GM21825 (cell line): ENCODE data around the gene VPS26A.

Source experiments
- ATAC-seq: cut with Tn5 transposase; IDR thresholded peaks from one replicate; pipeline ENCODE4 v1.9.1; 2021; ENCODE audit warnings: mild to moderate bottlenecking, moderate library complexity; ENCODE audit not compliant: unreplicated experiment

VPS26A gene

GRCh38 chr10:69123747-69124562 lies at the start of gene VPS26A:
Gene VPS26A (plus strand): TSS chr10:69124178. CDS start chr10:69124278, 100 bp downstream.
- peak; percentile 87 for ATAC-seq

DNA sequence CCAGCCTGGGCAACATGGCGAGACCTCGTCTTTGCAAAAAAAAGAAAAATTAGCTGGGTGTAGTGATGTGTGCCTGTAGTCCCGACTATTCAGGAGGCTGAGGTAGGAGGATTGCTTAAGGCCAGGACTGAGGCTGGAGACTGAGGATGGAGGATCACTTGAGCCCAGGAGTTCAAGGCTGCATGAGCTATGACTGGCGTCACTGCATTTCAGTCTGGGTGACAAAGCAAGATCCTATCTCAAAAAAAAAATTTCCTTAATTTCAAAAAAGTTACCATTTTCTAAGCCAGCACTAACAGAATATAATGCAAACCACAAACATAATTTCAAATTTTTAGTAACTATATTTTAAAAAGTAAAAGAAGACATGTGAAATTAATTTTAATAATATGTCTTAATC lies 49.4 kb upstream of the VPS26A start:
- no peak for ATAC-seq

DNA sequence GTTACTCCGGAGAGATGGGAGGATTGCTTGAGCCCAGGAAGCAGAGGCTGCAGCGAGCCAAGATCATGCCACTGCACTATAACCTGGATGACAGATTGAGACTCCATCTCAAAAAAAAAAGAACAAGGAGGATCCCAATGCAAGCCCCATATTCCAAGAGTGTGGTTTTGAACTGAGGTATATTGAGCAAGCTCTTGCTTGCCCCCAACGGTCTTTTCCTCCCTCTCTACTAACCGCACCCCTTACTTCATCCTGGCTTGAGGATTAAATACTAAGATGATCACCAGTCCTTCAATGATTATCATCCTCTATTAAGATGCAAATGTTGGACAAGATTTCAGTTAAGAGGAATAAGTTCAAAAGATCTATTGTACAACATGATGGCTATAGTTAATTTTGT lies 48.5 kb upstream of the VPS26A start:
- ATAC-seq, result no peak

DNA sequence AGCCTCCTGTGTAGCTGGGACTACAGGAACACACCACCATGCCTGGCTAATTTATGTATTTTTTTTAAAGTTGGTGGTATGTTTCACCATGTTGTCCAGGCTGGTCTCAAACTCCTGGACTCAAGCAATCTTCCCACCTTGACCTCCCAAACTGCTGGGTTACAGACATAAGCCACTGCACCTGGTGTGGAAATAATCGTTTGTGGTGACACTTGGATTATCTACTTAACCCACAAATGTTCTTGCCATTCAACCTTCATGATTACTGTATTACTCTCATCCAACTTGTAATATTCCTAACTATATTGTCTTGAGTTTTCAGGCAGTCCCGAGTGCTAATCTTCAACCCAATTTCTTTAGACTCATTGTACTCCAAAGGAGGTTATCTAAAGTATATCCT lies 45.7 kb upstream of the VPS26A start:
- no peak for ATAC-seq

DNA sequence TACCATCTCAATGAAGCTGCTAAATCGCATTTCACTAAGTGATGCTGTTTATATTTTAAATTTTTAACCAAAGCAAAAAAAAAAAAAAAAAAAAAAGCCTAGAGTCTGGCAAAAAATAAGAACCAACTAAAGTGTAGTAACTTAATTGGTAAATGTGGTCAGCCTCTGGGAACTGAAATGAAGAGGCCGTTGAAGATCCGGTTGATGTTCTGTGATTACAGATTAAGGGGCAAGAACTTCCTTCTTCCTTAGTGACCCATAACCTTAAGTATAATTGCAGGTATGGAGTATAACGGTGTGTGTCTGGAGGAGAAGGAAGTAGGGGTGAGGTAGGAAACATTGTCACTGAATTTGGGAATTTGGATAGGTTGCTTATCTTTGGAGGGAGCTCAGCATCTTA lies 43.8 kb upstream of the VPS26A start:
- no peak for ATAC-seq

- no peak for ATAC-seq
Measured at GRCh38 chr10:69086001-69086509, 37.9 kb upstream of the VPS26A start.

- peak; percentile 51 for ATAC-seq
Measured at GRCh38 chr10:69087590-69088470, 36.1 kb upstream of the VPS26A start, which contains the start of gene SRGN. Gene SRGN (plus strand): TSS chr10:69088103. CDS start chr10:69088158, 55 bp downstream.

- ATAC-seq, result no peak
Measured at GRCh38 chr10:69088471-69088769, 35.6 kb upstream of the VPS26A start.

- ATAC-seq, result no peak
Measured at GRCh38 chr10:69088801-69089501, 35.0 kb upstream of the VPS26A start.

DNA sequence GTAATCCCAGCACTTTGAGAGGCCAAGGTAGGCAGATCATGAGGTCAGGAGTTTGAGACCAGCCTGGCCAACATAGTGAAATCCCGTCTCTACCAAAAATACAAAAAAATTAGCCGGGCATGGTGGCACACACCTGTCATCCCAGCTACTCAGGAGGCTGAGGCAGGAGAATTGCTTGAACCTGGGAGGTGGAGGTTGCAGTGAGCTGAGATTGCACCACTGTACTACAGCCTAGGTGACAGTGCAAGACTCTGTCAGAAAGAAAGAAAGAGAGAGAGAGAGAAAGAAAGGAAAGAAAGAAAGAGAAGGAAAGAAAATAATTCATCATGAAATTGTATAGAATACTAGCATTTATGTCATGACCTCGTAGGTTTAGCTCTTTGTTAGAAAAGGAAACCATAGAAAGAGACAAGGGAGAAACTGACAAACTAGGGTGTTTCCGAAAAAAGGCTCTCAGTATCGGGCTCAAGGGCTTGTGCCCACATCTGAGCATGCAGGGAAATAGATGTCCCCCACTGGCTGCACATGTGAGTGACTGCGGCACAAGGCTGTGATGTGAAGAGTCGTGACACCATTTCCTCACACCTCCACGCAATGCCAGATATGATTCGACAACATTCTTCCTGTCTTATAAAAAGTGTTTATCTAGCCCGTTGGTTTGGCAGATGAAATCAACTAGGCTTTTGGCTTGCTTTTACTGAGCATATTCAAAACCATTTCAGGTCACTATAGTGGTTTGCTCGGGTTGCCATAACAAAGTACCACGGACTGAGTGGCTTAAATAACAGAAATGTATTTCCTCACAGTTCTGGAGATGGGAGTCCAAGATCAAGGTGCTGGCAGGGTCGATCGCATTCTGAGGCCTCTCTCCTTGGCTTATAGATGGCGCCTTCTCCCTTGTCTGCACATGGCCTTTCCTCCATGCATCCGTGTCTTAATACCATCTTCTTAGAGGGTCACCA lies 34.1 kb upstream of the VPS26A start:
- ATAC-seq, result peak; percentile 43

DNA sequence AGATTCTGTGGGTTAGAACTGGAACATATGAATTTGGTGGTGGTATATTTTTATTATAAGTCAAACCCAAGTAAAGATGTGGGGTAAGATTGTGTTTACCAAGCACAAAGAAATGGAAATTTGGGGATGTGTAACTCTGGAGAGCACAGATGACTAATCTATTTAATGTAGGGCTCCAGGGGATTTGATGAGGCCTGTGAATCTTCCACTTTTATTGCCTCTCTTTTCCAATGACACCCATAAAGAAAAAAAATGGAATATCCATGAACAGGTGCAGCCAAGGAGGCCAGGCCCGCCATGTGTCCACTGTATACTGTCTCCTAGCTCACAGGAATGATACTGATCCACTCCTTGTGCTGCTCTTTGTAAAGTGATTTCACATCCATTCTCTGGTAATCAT lies 33.3 kb upstream of the VPS26A start:
- no peak for ATAC-seq

DNA sequence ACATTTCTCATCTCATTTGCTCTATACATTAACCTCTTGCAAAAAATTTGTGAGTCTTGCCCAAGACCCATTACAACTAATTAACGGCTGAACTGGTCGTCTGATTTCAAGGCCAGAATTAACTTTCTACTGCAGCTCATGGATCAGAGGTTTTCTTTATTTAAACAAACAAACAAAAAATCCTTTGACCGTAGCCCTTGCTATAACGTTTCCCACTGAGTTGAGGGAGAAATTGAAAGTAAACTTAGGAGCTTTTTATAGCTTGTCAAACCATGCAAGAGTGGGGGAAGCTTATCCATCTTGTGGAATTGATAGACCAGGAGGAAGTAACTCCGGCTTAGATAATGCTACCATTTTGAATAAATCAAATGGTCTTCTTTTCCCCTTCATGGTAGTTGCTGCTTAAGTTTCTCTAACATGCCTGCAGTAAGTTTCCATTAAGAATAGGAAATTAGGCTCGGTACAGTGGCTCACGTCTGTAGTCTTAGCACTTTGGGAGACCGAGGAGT lies 32.8 kb upstream of the VPS26A start:
- no peak for ATAC-seq

- no peak for ATAC-seq
Measured at GRCh38 chr10:69092959-69093850, 30.8 kb upstream of the VPS26A start.

DNA sequence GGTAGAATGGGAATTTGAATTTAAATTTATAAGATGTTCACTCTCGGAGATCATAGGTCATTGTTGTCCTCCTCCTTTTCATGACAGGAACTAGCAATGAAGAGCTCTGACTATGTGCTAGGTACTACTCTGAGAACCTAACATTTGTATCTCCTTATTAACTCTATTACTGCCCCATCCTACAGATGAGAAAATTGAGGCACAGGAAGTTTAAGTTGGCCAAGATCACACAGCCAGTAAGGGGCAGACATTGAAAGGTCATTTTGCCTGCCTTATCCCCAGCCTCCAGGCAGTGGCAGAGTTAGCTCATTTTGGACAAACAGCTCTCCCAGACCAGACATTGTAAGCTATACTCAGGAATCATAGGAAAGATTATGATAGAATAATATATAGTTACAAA lies 30.0 kb upstream of the VPS26A start:
- ATAC-seq, result no peak

DNA sequence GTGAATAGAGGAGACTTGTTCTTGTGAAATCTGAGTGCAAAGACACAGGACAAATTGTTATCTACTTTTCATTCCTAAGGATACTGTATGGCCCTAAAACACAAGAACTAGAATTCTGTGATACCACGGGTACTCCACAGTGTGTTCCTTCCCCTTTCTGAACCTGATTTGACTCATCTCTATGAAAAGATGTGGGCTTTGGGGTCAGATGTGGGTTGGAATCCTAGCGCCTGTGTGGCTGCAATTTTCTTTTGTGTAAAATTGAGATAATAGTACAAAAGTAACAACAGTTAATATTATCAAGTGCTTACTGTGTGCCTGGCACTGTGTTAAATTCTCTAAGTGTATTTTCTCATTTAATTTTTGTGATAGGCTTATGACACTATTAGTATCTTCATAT lies 27.9 kb upstream of the VPS26A start:
- no peak for ATAC-seq

DNA sequence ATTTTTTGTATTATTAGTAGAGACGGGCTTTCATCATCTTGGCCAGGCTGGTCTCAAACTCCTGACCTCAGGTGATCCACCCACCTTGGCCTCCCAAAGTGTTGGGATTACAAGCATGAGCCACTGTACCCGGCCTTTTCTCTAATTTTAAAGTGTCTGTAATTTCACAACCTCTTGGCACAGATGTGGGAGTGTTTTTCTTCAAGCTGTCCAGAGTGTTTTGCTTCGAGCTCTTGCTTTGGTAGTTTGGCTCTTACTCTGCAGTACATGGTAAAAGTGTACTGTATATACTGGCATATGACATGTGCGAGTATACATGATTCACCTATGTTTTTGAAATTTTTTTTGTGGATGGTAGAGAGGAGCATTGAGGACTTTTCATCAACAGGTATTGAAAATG lies 26.2 kb upstream of the VPS26A start:
- ATAC-seq, result no peak

DNA sequence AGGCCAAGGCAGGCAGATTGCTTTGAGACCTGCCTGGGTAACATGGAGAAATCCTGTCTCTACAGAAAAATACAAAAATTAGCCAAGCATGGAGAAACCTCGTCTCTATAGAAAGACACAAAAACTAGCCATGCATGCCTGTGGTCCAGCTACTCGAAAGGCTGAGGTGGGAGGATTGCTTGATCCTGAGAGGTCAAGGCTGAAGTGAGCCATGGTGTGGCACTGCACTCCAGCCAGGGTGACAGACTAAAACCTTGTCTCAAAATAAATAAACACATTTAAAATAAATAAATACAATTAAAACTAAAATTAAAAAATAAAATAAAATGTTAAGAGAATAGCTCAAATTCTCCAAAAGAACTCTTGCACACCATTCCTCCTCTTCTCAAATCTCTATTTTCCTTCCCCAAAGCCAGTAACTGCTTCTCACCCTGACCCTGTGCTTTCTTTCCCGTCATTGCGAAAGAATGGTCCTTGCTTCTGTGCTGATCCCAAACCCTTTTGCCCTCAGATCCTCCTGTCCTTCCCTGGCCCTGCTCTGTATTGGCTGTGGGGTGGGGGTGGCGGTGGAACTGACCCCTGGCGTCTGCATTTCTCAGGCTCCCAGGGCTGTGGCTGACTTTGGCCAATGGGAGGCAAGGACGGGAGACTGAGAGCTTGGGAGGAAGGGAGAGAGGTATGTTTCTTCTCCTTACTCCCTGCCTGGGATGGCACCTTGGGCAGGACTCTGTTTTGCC lies 23.7 kb upstream of the VPS26A start:
- ATAC-seq, result no peak

DNA sequence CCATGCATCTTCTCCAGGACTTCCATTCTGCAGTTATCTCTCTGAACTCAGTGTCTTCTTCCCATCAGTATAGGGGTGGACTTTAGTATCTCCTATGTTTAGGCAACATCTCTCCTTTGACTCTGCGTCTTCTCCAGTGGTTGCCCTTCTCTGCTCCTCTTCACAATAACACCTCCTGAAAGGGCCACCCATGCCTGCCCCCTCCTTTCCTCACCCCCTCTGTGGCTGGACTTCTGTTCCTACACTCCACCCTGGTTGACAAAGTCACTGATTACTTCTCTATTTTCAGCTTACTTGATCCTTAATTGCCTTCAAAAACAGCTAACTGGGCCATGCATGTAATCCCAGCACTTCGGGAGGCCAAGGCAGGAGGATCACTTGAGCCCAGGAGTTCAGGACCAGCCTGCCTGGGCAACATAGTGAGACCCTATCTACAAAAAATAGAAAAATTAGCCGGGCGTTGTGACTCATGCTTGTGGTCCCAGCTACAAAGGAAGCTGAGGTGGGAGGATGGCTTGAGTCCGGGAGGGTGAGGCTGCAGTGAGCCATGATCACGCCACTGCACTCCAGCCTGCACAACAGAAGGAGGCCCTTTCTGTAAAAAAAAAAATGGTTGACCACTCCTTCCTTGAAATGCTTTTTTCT lies 22.4 kb upstream of the VPS26A start:
- no peak for ATAC-seq
